A172 (cell line): ENCODE measurements around the gene NEDD4L. TPM values are rescaled to one million over a fixed set of nuclear protein-coding genes. Genes with fewer than 3 reads are reported as not detected.

Source experiments
- DNase-seq: peaks from one replicate; pipeline ENCODE4 v3.0.0-alpha.2; 2015; ENCODE audit warnings: low spot score
- total RNA-seq: library from RNA; depleted of rRNA; stranded (reverse); fragments of >200 nt; shearing (Covaris generic); gene quantifications from 2 replicates; pipeline ENCODE4 v1.2.3, GENCODE V29; 2014

NEDD4L gene
- total RNA-seq, 1 experiment from 2014 or later = 8.1 TPM

GRCh38 chr18:58208207-58208932, 164.3 kb downstream of the NEDD4L start:
- DNase-seq = no peak

- peak; percentile 27 for DNase-seq
These were observed 165.3 kb downstream of the NEDD4L start for GRCh38 chr18:58209326-58209725.

GRCh38 chr18:58211510-58211909, 167.5 kb downstream of the NEDD4L start:
- no peak for DNase-seq

GRCh38 chr18:58212274-58212673, 168.2 kb downstream of the NEDD4L start:
- DNase-seq = no peak

GRCh38 chr18:58213440-58213839, 169.4 kb downstream of the NEDD4L start:
- peak; percentile 83 for DNase-seq

- DNase-seq = no peak
These were observed 171.0 kb downstream of the NEDD4L start for GRCh38 chr18:58215011-58215410.

- DNase-seq = peak; percentile 50
These were observed 172.1 kb downstream of the NEDD4L start for GRCh38 chr18:58216071-58216481.

GRCh38 chr18:58217052-58217451, 173.0 kb downstream of the NEDD4L start:
- DNase-seq = no peak

- DNase-seq = peak; percentile 62
These were observed 174.1 kb downstream of the NEDD4L start for GRCh38 chr18:58218117-58218516.

- peak; percentile 89 for DNase-seq
These were observed 177.2 kb downstream of the NEDD4L start for GRCh38 chr18:58221060-58221725.

GRCh38 chr18:58222432-58223125, 178.6 kb downstream of the NEDD4L start:
- DNase-seq = no peak

GRCh38 chr18:58223717-58224424, 179.8 kb downstream of the NEDD4L start:
- peak; percentile 83 for DNase-seq

- no peak for DNase-seq
These were observed 180.4 kb downstream of the NEDD4L start for GRCh38 chr18:58224425-58224750.

- no peak for DNase-seq
These were observed 181.1 kb downstream of the NEDD4L start for GRCh38 chr18:58225101-58225500.

- no peak for DNase-seq
These were observed 182.4 kb downstream of the NEDD4L start for GRCh38 chr18:58226429-58226828.

GRCh38 chr18:58227361-58227930, 183.4 kb downstream of the NEDD4L start:
- no peak for DNase-seq

- no peak for DNase-seq
These were observed 184.2 kb downstream of the NEDD4L start for GRCh38 chr18:58228176-58228575.

- DNase-seq = no peak
These were observed 184.7 kb downstream of the NEDD4L start for GRCh38 chr18:58228762-58229161.

GRCh38 chr18:58229162-58229561, 185.1 kb downstream of the NEDD4L start:
- DNase-seq = no peak

GRCh38 chr18:58230438-58231179, 186.6 kb downstream of the NEDD4L start:
- DNase-seq = peak; percentile 30

- DNase-seq = no peak
These were observed 187.9 kb downstream of the NEDD4L start for GRCh38 chr18:58231930-58232329.
